GM11168 (cell line): Measurements from ENCODE around the gene THBS3.
"Not testable (repeated sequence)": the region's sequence is repeated elsewhere in the genome, so short reads cannot be mapped to it uniquely, and the experiment has no call there.

ENCODE experiments used
- in situ Hi-C: fragments of 300-500 bp; cut with MboI; formaldehyde crosslinking; loops from one replicate; pipeline ENCODE4 v1.12.0; 2022; ENCODE audit warnings: low sequenced_read_pairs; ENCODE audit not compliant: unreplicated experiment

Gene THBS3

GRCh38 chr1:155209312-155209721, 1.6 kb upstream of the THBS3 start:
- in situ Hi-C loops: no loop called here

GRCh38 chr1:155208541-155209311, 1.0 kb upstream of the THBS3 start, which contains the start of gene MTX1:
TSS of gene MTX1 (plus strand) at chr1:155208695. CDS start at chr1:155208805, 110 bp downstream.
- in situ Hi-C loops: no loop called here

GRCh38 chr1:155206891-155207805, 549 bp downstream of the THBS3 start:
- in situ Hi-C loops: no loop called here

GRCh38 chr1:155205969-155206593, 1.6 kb downstream of the THBS3 start:
- in situ Hi-C loops: no loop called here

GRCh38 chr1:155205035-155205434, 2.7 kb downstream of the THBS3 start:
- in situ Hi-C loops: no loop called here

GRCh38 chr1:155202731-155203515, 4.8 kb downstream of the THBS3 start:
- in situ Hi-C loops: no loop called here

GRCh38 chr1:155202198-155202597, 5.5 kb downstream of the THBS3 start:
- in situ Hi-C loops: no loop called here

DNA sequence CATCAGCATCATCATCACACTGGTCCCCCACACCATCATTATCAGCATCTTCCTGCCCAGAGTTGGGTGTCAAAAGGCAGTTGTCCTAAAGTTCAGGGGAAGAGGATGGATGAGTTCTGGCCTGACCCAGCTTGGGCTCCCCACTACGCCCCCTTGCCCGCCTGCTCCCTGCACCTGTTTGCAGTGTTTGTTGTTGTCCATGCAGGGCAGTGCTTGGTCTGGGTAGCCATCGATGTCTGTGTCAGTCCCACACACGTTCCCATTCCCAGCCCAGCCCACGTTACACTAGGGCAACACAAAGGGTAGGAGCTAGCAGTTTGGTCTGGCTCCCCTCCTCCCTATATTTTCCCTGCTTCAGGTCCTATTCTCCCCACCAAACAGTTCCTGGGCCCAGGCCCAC, 6.8 kb downstream of the THBS3 start:
- in situ Hi-C loops: no loop called here

- in situ Hi-C loops: no loop called here
Measured at GRCh38 chr1:155199792-155200191, 7.9 kb downstream of the THBS3 start.

- in situ Hi-C loops: no loop called here
Measured at GRCh38 chr1:155198547-155198906, 9.2 kb downstream of the THBS3 start.

DNA sequence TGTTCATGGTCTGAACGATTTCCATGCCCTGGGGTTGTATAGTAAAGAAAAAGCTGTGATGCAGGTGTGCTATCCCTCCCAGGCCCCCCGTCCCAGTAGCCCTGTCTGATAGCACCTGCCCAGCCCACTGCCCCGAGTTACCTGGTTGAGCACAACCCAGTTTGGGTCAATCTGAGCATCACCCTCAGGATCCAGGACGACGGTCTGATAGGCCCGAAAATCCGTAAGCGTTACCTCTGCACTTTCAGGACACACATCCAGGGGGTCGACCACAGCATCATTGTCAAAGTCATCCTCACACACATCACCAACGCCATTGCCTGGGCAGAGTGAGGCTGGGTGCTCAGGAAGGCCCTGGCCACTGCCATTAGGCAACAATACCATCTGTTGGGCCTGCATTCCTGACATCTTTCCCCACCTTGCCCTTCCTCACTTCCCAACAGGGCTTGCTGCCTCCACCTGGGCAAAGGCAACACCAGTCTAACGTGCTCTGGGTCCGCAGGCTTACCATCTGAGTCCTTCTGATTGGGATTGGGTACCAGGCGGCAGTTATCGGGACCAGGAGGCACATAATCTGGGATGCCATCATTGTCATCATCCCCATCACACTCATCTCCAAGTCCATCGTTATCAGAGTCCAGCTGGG, 9.7 kb downstream of the THBS3 start:
- in situ Hi-C loops: no loop called here

GRCh38 chr1:155196893-155197638, 10.6 kb downstream of the THBS3 start:
- in situ Hi-C loops: no loop called here

GRCh38 chr1:155196103-155196892, 11.4 kb downstream of the THBS3 start:
- in situ Hi-C loops: no loop called here

GRCh38 chr1:155195201-155196102, 12.2 kb downstream of the THBS3 start:
- in situ Hi-C loops: no loop called here

GRCh38 chr1:155193991-155194240, 13.8 kb downstream of the THBS3 start:
- in situ Hi-C loops: not testable (repeated sequence)

DNA sequence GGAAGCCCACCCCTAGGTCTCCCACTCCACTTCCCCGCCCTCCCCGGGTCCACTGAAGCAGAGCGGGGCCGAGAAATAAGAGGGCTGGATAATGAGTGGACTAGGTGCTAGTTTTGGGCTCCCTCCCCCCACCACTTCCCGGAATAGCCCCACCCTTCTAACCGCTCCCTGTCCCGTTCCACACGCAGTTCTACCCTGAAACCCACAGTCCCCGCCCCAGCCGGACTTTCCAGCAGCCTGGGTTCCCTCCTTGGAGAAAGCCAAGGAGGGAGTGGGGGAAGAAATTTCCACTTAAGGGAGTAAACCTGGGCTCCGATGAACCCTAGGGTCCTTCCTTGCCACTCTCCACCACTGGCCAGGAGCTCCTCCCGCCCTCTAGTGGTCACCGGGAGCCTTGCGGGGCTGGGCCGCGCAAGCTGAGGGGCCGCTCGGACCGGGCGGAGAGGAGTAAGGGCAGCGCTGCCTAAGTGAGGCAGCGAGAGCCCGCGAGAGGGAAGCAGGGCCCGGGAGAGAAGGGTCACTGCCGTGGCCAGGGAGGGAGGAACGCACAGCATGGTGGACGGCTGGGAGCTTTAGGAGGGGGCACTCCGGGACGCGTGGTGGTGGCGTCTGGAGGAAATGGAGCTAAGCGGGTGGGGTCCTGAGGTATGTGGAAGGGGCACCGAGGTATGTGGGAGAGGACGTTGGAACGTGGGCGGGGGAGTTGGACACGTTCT, 14.3 kb downstream of the THBS3 start:
- in situ Hi-C loops: no loop called here
